ENCODE results near the gene ARPC2. TPM values are rescaled to one million over a fixed set of nuclear protein-coding genes. Genes with fewer than 3 reads are reported as not detected.

The ARPC2 gene
- total and polyA plus RNA-seq, 2 of the 13 experiments (the other 11 are each of a cell fraction or from before 2014, with no cell fraction given), result 168 to 303 TPM

DNA sequence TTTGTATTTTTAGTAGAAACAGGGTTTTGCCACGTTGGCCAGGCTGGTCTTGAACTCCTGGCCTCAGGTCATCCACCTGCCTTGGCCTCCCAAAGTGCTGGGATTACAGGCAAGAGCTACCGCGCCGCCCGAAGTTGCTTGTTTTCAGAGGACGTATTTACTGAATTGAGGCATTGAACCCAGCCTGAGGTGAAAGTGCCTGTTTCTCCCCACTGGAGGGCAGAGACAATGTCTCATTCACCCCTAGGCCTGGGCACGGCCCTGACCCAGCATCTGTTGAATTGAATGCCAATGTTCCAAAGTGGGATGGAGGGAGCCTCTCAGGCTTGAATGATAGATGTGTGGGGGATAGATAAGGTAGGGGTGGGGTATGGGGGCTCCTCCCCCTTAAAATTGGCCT is 79.9 kb downstream of the ARPC2 start (continued):
- no peak for TF ChIP-seq ZUFSP (CRISPR knock-in tag; IDR thresholded peaks at IDR 0.05; ENCODE audit: borderline replicate concordance)
- TF ChIP-seq TMF1 (CRISPR knock-in tag; IDR thresholded peaks at IDR 0.05; ENCODE audit: low read depth), result no peak
- 0 out of 2 replicates have a peak, but pooled peaks have one; percentile 8 for TF ChIP-seq ZNF777 (CRISPR knock-in tag; IDR thresholded peaks at IDR 0.05)
- TF ChIP-seq ATRX (CRISPR knock-in tag; IDR thresholded peaks at IDR 0.05; ENCODE audit: borderline replicate concordance), result no peak
- TF ChIP-seq ZFP41 (CRISPR knock-in tag; IDR thresholded peaks at IDR 0.05; ENCODE audit: borderline replicate concordance), result no peak
- TF ChIP-seq, protein P1, sequence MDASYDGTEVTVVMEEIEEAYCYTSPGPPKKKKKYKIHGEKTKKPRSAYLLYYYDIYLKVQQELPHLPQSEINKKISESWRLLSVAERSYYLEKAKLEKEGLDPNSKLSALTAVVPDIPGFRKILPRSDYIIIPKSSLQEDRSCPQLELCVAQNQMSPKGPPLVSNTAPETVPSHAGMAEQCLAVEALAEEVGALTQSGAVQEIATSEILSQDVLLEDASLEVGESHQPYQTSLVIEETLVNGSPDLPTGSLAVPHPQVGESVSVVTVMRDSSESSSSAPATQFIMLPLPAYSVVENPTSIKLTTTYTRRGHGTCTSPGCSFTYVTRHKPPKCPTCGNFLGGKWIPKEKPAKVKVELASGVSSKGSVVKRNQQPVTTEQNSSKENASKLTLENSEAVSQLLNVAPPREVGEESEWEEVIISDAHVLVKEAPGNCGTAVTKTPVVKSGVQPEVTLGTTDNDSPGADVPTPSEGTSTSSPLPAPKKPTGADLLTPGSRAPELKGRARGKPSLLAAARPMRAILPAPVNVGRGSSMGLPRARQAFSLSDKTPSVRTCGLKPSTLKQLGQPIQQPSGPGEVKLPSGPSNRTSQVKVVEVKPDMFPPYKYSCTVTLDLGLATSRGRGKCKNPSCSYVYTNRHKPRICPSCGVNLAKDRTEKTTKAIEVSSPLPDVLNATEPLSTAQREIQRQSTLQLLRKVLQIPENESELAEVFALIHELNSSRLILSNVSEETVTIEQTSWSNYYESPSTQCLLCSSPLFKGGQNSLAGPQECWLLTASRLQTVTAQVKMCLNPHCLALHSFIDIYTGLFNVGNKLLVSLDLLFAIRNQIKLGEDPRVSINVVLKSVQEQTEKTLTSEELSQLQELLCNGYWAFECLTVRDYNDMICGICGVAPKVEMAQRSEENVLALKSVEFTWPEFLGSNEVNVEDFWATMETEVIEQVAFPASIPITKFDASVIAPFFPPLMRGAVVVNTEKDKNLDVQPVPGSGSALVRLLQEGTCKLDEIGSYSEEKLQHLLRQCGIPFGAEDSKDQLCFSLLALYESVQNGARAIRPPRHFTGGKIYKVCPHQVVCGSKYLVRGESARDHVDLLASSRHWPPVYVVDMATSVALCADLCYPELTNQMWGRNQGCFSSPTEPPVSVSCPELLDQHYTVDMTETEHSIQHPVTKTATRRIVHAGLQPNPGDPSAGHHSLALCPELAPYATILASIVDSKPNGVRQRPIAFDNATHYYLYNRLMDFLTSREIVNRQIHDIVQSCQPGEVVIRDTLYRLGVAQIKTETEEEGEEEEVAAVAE (CRISPR knock-in tag; IDR thresholded peaks at IDR 0.05; ENCODE audit: borderline replicate concordance), result no peak
- TF ChIP-seq GATAD2A (CRISPR knock-in tag; IDR thresholded peaks at IDR 0.05), result 0 out of 2 replicates have a peak, but pooled peaks have one; percentile 35
- no peak for TF ChIP-seq NAIF1 (CRISPR knock-in tag; IDR thresholded peaks at IDR 0.05; ENCODE audit: borderline replicate concordance)
- no peak for TF ChIP-seq NR2F1 (CRISPR knock-in tag; IDR thresholded peaks at IDR 0.05)
- TF ChIP-seq ARID2 (CRISPR knock-in tag; IDR thresholded peaks at IDR 0.05; ENCODE audit: borderline replicate concordance), result no peak
- TF ChIP-seq POLR2G (IDR thresholded peaks at IDR 0.05; ENCODE audit: low read depth, low read length), result no peak
- 0 out of 2 replicates have a peak, but pooled peaks have one; percentile 29 for TF ChIP-seq ZNF350 (CRISPR knock-in tag; IDR thresholded peaks at IDR 0.05; ENCODE audit: borderline replicate concordance, low read depth)
- TF ChIP-seq ZNF878 (CRISPR knock-in tag; IDR thresholded peaks at IDR 0.05), result no peak
- TF ChIP-seq ZNF839 (CRISPR knock-in tag; IDR thresholded peaks at IDR 0.05; ENCODE audit: borderline replicate concordance), result no peak
- TF ChIP-seq STAT5B (CRISPR knock-in tag; IDR thresholded peaks at IDR 0.05), result no peak
- no peak for TF ChIP-seq SALL2 (CRISPR knock-in tag; IDR thresholded peaks at IDR 0.05)
- no peak for TF ChIP-seq SYNCRIP (IDR thresholded peaks at IDR 0.05; ENCODE audit: insufficient read depth, low read depth, low read length)
- no peak for TF ChIP-seq MEIS2 (CRISPR knock-in tag; IDR thresholded peaks at IDR 0.05)
- TF ChIP-seq ZFP90 (CRISPR knock-in tag; IDR thresholded peaks at IDR 0.05; ENCODE audit: borderline replicate concordance), result no peak
- TF ChIP-seq ZNF547 (CRISPR knock-in tag; IDR thresholded peaks at IDR 0.05), result peak; percentile 47
- no peak for TF ChIP-seq ELF4 (CRISPR knock-in tag; IDR thresholded peaks at IDR 0.05; ENCODE audit: borderline replicate concordance)
- TF ChIP-seq ZSCAN25 (CRISPR knock-in tag; IDR thresholded peaks at IDR 0.05), result no peak
- TF ChIP-seq, protein P2, sequence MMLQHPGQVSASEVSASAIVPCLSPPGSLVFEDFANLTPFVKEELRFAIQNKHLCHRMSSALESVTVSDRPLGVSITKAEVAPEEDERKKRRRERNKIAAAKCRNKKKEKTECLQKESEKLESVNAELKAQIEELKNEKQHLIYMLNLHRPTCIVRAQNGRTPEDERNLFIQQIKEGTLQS (CRISPR knock-in tag; IDR thresholded peaks at IDR 0.05), result no peak
- 0 out of 2 replicates have a peak, but pooled peaks have one; percentile 17 for TF ChIP-seq KDM2A (CRISPR knock-in tag; IDR thresholded peaks at IDR 0.05; ENCODE audit: borderline replicate concordance, low read depth)
- TF ChIP-seq SMARCC2 (IDR thresholded peaks at IDR 0.05), result no peak
- no peak for TF ChIP-seq NONO (IDR thresholded peaks at IDR 0.05)
- no peak for TF ChIP-seq NONO (CRISPR knock-in tag; conservative IDR thresholded peaks at IDR 0.05)
